SK-N-MC (cell line): ENCODE results near the gene TAF11L14.
"Not testable (repeated sequence)": the region's sequence is repeated elsewhere in the genome, so short reads cannot be mapped to it uniquely, and the experiment has no call there.

Experiments used
- EZH2 ChIP-seq: fragments of 200-600 bp; sonication (generic); IDR thresholded peaks from one replicate; pipeline ENCODE4 v1.6.1; 2017; ENCODE audit warnings: antibody characterized with exemption
- POLR2AphosphoS5 ChIP-seq: IDR thresholded peaks from 2 replicates; pipeline ENCODE4 v1.6.1; 2012; ENCODE audit warnings: mild to moderate bottlenecking, low read depth, low read length, borderline replicate concordance

GRCh38 chr5:17649232-17649631 is 15.0 kb downstream of the TAF11L14 start:
- not testable (repeated sequence) for TF ChIP-seq EZH2, POLR2AphosphoS5
